ENCODE data around the gene FBXO21.
"Not testable (repeated sequence)": the region's sequence is repeated elsewhere in the genome, so short reads cannot be mapped to it uniquely, and the experiment has no call there.

Gene FBXO21

DNA sequence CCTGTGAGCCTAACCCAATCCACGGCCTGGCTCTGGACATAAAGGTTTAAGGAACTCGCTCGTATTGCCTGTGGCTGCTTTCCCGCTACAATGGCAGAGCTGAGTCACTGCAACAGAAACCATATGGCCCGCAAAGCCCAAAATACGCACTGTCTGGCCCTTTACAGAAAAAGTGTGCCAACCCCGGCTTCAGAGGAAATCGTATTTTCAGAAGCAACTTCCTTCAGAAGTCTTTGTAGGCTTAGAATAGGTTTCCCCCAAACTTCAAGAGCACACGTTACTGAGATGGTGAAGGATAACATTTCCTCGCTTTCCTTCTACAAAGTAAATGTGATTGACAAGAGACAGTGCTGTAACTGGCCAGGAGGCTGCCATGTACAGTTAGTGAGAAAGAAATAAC, 56.2 kb downstream of the FBXO21 start:
- peak; percentile 79 for DNase-seq

DNA sequence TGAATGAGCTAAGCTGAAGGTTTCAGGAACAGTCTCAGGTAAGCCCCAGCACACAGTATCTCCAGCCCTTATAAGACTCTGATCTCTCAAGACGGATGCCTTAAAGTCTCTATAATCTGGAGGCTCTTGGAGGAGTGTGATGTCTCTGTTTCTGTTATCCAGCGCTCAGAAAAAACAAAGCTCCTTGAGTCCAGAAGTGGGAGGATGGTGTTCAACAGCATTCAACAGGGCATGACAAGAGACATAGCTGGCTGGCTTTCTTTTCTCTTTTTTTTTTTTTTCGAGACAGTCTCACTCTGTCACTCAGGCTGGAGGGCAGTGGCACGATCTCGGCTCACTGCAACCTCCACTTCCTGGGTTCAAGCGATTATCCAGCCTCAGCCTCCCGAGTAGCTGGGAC, 59.5 kb downstream of the FBXO21 start:
- DNase-seq, result no peak

DNA sequence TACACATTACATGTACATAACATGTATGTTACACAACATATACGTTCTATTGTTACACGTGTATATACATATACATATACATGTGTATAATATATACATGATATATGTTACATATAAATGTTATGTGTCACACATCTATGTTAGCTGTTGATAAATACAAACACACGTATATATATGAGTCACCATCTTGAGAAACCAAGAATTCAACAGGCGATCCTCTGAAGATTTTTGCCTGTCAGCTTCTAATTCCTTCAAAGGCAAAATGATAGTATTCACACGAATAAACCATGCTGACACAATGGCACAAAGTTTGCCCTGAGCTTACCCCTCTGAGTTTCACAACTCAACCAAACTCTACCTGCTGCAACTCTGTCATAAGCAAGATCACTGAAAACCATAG, 60.9 kb downstream of the FBXO21 start:
- DNase-seq, result no peak

DNA sequence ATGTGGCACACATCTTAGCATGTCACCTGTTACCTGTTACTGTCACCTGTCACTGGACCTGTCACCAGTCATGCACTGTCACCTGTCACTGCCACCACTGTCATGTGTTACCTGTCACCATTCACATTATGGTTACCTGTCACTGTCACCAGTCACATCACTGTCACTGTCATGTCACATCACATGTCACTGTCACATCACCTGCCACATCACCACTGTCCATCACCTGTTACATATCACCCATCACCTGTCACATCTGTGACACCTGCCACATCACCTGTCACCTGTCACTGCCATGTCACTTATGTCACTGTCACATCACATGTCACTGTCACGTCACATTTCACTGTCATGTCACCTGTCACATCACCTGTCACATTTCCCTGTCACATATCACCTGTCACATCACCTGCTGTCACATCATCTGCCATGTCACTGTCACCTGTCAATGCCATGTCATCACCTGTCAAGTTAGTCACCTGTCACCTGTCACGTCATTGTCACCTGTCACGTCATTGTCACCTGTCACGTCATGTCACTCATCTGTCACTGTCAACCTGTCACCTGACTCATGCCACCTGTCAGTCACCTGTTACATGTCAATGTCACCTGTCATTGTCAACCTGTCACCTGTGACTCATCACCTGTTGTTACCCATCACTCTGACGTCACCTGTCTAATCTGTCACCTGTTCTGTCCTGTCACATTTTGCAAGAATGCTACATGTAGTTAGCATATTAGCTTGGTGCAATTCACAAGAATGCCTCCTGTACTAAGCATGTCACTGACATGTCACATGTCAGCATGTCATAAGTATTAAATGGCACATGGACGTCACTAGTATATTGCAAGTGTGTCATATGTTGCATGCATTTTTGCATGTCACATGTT, 62.1 kb downstream of the FBXO21 start:
- no peak for DNase-seq

DNA sequence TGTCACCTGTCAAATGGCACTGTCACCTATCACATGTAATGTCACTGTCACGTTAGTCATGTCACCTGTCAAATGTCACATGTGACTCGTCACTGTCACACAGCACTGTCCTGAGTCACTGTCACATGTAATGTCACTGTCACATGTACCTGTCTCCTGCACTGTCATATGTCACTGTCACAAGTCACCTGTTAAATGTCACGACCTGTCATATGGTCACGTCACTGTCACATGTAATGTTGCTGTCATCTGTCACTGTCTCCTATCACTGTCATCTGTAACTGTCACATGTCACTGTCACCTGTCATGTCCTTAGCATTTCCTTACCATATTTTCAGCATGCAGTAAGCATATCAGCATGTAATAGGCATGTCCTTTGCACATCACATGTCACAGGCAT, 63.9 kb downstream of the FBXO21 start:
- DNase-seq, result no peak

DNA sequence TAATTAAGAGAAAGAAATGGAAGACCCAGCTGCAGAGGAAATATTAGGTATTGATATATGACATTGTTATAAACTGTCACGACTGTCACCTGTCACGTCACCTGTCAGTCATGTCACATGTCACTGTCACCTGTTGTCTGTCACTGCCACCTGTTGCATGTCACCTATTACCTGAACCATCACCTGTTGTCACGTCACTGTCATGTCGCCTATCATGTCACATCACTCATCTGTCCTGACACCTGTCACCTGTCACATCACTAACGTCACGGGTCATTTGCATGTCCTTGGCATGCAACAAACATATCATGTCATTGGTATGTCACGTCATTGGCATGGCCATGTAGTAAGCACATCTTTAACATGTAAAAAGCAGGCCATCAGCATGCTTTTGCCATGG, 64.5 kb downstream of the FBXO21 start:
- DNase-seq, result no peak

DNA sequence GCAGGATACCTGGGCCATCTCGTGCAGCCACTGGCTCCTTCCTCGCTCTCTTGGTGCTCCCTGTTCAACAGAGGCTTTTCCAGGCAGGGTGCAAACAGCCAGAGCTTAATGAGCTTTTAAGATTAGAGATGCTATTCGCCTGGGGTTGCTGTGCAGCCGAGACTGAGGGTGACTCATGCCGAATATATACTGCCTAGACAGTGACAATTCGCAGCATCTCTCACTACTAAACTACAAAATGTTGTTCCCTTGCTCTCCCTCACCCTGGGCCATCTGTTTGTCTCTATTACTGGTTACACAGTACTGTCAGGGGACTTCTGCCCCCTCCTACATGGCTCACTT, 65.0 kb downstream of the FBXO21 start:
- DNase-seq, result peak; percentile 28

DNA sequence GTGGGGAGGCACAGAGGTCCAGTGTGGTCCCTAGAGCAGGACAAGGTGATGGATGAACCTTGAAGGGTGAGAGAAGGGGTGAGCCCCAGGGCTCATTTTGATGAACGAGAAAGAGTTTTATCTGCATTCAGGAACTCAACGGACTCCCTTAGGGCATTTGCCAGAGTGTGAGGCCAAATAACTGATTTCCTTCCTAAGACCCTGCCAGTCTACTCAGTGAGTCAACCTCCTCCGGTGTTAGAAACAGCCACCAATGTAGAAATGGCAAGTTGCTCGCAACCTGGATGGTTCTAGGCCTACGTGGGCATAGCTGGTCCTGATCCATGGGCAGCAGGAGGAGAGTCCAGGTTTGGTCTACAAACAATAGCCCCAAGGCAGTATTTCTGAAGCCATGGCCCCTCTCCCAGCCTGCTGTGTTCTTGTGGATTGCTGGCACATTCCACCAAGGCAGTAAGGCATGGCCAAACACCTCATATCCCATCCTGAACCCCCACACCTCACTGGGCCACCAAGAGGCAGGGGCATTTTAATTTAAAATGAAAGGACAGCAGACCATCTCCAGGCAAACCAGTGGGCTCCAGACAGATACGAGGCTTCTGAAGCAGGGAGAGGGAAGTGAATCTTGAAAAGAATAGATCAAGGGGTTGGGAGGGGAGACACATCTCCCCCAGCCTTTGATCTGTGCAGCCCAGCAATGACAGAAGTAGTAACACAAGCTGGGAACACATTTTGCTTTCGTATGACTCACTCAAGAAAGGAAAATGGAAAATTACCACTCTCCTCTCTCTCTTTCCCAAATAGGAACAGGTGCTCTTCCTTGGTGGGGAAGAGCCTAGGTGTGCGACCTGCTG, 65.6 kb downstream of the FBXO21 start:
- DNase-seq, result no peak

DNA sequence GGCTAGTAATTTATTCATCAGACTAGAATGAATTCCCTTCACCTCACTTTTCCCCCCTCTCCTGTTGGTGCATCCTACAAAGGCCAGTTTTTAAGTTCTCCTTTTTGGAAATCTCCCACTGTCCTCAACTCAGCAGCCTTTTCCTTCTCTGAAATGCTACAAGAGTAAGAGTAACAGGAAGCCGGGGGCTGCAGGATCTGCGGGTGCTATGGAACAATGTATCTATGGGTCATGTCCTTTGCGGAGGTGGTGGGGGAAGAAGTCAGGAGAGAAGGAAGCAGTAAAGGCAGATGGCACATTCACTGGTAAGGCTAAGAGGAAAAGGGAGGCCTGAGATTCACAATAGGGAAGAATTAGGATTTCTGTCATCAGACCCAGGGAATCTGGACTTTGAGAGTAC, 68.8 kb downstream of the FBXO21 start:
- DNase-seq, result no peak

DNA sequence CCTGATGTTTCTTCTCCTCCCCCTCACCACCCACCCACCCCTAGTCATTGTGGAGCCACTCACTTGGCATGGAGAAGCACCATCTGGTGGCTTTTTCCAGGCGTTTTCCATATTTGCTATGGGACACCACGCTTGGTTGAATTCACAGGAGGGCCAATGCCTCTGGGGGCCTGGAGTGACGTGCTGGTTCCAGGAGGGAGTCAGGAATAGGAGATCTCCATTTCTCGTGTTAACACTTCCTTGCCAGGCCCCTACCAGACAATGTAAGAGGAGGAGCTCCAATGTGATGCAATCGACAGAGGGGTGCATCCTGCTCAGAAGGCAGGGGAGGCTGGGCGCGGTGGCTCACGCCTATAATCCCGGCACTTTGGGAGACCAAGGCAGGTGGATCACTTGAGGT, 69.5 kb downstream of the FBXO21 start:
- DNase-seq, result no peak

DNA sequence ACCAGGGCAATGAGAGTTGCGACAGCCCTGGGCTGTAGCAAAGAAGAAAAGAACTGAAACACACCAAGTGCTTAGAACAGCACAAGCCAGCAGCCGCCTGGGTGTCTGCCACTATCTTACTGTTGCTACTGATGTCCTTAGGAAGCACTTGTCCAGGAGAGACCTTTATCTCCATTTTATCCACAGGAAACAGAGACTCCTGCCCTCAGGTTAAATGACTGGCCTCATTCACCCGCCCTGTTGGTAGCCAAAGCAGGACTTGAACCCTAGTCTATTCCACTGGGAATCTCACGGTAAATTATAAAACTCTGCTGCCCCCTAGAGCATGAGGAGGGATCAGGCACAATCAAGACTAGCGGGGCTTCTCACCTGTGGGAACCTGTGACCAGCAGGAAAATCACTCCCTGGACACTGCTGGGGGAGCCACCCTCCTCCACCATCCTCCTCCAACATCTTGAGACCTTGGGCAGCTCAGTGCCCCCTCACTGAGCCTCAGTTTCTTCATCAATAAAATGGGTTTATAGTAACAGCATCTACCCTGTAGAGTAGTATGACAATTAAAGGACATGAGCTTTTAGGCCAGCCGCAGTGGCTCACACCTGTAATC, 70.6 kb downstream of the FBXO21 start:
- DNase-seq, result peak; percentile 37

DNA sequence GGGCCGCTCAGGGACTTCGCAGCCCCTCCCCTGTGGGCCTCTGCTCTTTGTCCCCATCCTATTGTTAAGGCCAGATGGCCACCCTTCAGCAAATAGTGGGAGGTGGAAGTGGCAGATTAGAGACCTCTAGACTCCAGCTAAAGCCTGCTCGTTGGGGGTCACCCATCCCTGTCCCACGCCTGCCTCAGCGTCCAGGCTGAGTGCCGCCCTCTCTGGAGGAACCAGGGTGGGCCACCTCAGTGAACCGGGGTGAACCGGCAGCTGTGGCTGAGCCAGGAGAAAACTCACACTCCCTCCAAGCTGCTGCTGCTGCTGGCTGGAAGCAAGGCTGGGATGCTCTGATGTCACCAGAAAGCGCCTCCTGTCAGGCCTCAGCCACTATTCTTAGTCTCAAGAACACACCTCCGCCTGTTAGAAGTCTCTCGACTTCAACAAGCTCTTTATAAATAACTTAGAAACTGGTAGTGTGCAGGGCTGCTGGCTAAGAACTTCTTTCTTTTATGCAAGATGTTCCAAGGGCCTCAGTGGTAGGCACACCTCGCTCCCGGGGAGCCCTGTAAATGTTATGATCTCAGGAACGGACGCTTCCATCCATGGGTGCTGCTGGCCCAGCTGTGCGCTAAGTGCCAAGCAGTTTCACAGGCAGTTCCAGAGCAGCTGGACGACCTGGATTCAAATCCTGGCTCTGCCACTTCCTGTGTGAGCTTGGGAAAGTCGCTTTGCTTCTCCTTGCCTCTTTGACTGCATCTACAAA, 71.3 kb downstream of the FBXO21 start:
- no peak for DNase-seq

DNA sequence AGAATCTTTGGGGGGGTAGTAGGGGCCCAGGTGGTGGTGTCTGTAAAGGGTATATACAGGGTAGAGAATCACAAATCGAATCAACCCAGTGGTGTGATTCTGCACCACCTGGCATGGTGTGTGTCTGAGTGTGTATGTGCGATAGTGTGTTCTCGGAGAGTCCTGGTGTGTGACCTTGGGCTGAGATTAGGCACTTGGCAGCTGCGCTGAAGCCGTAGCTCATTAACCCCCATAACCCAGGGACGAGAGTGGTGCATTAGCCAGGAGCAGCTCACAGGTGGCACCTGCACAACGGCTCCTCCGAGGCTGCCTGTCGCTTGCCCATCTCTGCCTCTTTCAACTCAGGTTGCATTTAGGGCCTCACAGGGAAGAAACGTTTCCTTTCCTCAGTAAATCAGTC, 75.5 kb downstream of the FBXO21 start:
- DNase-seq, result no peak

DNA sequence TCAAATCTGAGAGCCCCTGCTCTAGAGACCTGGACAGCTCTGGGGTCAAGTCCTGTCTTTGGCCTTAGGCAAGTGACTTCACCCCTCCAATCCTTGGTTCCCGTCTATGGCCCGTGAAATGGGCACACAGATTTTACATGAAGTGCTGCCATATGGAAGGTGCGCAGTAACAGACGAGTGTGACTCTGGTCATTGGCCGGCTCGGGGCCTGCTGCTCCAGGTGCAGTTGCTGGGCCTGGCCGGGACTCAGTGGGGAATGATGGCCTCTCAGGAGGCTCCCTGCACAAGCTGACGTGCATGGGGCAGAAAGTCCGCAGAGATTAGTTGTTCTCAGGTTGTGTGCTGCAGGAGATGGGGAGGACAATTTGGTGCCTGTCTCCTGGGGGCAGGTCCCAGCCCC, 77.0 kb downstream of the FBXO21 start:
- no peak for DNase-seq

DNA sequence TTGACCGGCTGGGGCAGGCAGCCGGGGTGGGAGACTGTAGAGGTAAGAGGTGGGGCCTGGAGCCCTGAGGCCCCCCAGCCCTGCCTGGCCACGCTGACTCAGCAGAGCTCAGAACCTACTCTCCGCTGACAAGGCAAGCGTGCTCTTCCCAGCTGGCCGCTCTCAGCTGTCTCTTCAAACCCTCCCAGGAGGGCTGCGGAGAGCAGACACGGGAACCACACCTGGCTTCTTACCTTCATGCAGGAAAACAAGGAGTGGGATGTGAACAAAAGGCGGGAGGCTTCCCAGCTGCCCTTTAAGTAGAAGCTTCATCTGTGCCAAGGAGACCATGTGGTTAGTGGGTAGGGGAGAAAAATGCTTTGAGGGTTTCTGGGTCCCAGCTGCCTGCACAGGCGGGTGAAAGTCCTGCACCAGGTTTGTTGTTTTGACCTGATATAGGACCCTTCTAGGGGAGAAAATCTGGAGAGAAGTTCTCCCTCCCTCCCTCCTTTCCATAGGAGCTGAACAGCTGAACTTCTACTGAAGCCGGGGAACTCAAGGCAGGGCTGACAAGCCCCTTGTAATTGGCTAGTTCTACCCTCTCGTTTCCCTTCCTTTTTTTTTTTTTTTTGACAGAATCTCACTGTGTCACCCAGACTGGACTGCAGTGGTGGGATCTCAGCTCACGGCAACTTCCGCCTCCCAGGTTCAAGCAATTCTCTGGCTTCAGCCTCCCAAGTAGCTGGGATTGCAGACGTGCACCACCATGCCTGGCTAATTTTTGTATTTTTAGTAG, 78.3 kb downstream of the FBXO21 start:
- no peak for DNase-seq

DNA sequence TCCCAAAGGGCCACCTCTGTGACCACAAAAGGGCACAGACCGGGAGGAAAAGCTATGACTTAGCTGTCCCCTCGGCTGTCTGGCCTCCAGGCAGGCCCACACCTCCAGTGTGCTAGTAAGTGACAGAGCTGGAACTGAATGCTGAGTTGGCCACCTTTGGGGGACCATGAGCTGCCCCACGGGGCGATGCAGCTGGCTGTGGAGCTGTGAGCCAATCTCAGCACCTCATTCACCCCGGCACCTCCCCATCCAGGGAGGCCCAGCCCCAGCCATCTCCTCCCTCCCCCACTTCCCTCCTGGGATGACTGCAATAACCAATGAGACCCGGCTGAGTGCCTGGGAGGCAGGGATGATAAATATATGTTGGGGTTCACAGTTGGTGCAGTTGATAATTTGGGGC, 78.9 kb downstream of the FBXO21 start:
- no peak for DNase-seq

DNA sequence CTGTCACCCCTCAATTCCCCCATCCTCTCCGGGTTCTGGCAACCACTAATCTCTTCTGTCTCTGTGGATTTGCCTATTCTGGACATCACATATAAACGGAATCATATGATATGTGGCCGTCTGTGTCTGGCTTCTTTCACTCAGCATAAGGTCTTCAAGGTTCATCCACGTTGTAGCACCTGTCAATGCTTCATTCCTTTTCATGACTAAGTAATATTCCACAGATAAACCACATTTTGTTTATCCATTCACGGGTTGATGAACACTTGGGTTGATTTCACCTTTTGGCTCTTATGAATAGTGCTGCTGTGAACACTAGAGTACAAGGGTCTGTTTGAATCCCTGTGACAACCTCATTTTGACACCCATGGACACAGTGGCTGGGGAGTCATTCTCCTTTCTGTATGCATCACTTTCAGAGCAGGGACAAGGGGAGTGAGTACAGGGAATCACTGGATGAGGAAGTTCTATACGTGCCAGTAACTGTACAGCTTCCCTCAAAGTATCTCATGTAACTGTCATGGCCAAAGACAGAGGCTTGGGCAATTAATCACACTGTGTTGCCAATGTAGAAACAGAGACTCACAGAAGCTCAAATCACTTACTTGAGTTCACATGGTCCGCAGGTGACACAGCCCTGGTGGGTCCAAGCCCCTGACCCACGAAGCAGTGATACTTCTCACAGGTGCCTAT, 80.2 kb downstream of the FBXO21 start:
- DNase-seq, result no peak

DNA sequence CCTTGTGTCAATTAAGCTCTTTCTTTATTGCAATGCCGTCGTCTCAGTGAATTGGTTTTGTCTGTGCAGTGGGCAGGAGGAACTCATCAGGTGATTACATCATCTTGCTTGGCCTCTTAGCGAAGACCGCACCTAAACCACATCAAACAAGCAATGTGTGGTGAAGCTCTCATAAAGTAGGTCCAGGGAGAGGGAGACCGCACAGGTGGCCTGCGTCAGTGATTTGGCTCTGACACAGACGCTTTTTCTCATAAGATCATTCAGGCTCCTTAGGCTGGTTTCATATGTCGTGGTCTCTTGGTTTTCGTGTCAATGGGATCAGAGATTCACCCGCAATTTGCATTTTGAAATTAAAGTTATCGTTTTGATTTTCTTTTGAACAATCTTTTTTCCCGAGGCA, 84.4 kb downstream of the FBXO21 start:
- DNase-seq, result peak; percentile 42

DNA sequence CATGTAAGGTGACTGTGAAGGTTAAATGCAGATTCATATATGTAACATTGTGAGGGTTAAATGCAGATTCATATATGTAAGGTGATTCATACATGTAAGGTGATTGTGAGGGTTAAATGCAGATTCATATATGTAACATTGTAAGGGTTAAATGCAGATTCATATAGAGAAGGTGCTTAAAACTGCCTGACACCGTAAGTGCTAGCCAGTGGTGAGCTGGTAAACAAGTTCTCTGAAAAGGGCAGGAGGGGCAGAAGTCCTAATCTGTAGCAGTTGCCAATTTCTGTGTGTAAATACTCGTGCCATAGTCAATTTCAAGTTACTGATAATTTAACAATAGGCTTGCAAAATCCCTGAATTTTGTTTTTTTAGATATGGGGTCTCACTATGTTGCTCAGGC, 86.3 kb downstream of the FBXO21 start:
- not testable (repeated sequence) for DNase-seq

DNA sequence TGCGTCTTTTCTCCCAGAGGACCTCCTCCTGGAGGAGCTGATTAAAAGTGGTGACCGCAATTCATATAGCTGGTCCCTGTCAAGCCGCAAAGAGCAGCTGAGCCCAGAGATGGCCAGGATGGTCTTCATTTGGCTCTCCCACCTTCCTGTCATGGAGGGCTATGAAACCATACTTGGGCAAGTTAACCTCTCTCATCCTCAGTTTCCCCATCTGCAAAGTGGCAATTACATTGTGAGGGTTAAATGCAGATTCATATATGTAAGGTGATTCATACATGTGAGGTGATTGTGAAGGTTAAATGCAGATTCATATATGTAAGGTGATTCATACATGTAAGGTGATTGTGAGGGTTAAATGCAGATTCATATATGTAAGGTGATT, 87.5 kb downstream of the FBXO21 start:
- DNase-seq, result no peak

DNA sequence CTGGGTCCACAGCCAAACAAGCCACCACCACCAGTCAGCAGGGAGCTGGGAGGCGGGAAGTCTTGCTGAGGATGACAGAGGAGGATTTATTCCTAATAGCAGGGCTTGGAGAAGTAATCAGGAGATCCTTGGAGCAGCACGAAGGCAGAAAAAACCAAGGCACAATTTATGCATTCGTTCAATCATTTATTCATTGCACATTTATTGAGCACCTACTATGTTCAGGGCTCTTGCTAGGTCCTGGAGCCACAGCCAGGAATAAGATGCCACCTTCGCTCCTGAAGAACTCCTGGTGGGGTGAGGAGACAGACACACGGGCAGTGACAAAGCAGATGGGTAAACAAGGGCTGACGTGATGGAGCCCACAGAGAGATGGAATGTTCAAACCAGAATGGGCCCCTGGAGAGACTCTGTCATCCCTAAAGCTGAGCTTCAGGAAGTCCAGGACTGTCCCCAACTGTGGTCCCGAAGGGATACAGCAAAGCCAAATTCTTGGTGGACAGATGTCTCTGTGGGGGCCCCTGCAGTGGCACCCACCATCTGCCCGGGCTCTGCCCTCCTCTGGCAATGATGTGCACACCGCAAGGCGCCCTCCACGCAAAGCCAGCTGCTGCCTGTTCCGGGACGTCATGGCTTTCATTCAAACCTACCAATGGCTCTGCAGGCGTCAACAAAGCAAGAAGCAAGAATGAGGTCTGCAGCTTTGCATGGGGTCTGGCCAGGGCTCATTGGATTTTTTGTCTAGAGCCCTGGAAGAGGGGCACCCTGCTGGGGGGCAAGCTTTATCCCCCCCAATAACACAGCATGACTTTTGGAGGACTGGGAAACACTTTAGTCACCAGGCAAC, 88.1 kb downstream of the FBXO21 start:
- no peak for DNase-seq

All from activated CD4-positive, alpha-beta T cell treated with anti-CD3 and anti-CD28 coated beads for 48 hours (primary cell).